NCI-H524 treated with DMSO at 0.1 percent for 48 hours (cell line): ENCODE measurements around the gene CYP2F1.
"Not testable (repeated sequence)": the region's sequence is repeated elsewhere in the genome, so short reads cannot be mapped to it uniquely, and the experiment has no call there.

Source experiments
- DNase-seq: peaks from one replicate; lab custom pipeline; 2025; lab: John Stamatoyannopoulos, UW

The CYP2F1 gene

DNA sequence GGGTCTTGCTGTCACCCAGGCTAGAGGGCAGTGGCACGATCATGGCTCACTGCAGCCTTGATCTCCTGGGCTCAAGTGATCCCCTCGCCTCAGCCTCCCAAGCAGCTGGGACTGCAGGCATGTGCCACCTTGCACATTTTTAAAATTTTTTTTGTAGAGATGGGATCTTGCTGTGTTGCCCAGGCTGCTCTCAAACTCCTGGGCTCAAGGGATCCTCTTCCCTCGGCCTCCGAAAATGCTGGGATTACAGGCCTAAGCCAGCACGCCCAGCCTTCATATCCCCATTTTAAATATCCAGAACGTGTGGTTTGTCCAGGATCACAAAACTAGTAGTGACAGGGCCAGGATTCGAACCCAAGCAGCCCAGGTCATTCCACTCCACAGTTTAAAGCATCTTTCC, 13.1 kb downstream of the CYP2F1 start:
- DNase-seq, result not testable (repeated sequence)

DNA sequence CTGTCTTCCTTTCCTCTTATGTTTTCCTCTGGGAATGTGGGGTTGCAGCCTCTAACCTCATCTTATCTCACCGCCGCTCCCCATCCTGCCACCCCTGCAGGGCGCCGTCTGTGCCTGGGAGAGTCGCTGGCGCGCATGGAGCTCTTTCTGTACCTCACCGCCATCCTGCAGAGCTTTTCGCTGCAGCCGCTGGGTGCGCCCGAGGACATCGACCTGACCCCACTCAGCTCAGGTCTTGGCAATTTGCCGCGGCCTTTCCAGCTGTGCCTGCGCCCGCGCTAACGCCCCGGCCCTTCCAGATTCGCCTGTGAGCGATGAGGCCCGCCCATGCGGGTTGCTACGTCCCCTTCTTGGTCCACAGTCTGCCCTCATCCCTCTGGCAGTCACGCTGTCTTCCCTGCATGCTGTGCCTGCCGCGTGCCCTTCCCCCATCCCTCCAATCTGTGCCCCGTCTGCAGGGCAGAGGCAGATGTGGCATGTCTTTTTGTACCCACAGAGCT, 13.6 kb downstream of the CYP2F1 start:
- not testable (repeated sequence) for DNase-seq

DNA sequence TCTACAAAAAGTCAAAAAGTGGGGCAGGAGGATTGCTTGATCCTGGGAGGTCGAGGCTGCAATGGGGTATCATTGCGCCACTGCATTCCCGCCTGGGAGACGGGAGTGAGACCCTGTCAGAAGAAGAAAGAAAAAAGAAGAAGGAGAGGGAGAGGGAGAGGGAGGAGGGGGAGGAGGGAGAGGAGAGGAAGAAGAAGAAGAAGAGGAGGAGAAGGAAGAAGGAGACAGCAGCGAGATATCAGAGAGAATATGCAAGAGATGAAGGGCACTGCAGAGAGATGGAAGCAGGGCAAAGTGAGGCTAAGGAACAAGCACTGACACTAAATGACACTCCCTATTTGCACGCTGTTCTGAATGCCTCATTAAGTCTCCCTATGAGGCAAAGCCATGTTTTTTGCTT, 14.5 kb downstream of the CYP2F1 start:
- no peak for DNase-seq

DNA sequence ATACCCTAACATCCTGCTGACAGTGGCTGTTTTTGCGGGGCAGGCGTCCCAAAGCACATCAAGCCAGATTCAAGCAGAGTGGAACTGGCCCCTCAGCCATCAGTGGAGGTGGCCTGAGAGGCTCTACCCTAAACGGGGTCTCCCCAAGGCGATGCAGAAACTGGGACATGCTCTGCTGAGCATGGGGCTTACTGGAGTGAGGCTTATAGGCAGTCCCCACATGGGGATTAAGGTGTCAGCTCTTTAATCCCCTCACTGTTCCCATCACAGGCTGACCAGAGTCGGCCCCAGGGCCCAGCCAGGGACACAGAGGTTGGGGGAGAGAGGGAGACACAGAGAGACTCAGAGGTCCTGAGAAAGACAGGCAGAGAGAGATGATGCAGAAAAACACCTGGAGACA, 17.0 kb downstream of the CYP2F1 start:
- no peak for DNase-seq

DNA sequence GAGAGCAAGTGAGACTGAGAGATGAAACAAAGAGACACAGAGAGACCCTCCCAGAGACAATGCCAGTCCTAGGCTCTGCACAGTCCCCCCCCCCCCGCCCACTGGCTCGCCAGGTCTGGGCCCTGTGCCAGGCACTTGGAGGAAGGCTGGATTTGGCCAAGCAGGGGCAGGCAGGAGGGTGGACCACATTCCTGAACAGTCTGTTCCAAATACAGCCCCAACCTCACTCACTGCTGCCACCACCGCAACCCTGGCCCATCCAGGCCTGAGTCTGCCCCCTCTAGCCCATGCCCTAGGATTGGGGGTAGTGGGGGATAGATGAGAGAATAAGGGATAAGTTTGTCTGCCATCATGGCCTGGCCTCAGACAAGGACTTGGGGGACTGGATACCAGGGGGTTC, 19.0 kb downstream of the CYP2F1 start:
- no peak for DNase-seq

DNA sequence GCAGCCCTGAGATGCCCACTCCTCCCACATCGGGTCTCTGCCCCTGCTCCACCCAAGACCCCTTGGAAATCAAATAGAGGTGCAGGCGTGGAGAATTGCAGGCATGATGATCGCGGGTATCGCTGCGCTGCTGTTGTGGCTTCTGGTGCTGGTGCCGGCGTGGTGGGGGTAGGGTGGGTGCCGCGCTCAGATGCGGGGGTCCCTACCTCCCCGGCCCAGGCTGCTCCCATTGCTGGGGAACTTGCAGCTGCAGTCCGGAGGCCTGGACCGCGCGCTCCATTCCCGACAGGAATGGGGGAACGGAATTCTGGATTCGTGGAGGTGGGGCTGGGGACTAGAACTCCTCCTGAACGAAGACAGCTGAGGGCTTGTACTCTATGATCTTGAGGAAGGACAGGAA, 20.4 kb downstream of the CYP2F1 start:
- no peak for DNase-seq

DNA sequence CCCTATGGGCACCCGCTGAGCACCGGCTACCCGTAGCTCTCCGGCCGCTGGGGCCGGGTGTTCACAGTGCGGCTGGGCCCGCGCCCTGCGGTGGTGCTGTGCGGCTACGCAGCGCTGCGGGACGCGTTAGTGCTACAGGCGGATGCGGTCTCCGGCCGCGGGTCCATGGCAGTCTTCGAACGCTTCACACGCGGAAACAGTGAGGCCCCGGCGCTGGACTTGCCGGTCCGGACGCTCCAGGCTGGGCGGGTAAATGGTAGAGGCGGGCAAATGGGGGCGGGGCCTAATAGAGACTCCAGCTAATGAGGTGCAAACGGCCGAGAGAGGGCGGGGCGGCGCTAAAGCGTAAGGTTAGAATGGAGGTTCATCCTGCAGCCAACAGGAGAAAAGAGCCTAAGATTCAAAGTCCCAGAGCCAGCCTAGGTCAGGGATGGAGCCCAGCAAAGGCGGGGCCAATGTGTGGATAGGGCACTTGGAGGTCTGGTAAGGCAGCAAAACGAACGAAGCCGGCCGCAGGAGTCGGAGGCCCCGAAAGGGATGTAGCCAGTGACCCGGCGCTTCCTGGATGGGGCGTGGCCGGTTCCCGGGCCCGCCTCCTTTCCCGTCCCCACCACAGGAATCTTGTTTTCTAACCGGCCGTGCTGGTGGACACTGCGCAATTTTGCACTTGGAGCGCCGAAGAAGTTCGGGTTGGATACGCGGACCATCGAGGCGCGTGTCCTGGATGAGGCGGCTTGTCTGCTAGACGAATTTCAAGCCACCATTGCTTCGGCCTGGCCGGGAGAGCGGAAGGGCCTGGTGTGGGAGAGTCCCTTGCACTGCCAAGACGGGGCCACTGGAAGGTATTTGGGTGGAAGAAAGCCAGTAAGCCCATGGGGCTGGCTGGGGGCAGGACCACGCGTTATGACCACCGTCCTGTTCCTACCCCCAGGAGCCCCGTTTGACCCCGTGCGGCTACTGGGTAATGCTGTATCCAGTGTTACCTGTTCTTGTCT, 21.5 kb downstream of the CYP2F1 start:
- DNase-seq, result not testable (repeated sequence)

DNA sequence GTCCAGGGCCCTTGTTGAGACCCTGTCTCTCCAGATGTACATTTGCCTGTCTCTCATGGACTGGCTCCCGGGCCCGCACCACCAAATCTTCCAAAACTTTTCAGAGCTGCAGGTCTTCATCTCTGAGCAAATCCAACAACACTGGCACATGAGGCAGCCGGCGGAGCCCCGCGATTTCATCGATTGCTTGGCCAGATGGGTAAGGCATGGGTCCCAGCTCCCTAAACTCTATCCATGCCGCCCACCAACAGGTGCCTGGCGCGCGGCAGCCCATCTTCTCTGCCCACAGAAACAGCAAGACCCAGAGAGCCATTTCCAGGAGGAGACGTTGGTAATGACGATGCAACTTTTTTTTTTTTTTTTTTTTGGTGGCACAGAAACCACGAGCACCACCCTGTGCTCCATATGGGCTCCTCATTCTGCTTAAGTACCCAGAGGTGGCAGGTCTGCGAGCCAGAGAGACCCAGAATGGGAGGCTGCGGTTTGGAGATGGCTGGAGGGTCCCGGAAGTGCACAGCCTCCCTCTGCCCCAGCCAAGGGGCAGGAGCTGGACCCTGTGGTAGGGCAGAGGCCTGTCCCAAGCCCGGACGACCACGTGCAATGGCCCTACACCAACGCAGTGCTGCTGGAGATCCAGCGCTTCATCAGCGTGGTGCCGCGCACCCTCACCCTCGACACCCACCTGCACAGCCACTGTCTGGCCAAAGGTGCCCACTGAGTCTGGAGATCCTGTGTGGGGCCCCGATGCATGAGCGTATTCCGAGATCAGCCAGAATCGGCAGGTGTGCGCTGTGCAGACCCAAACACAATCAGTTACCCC, 22.6 kb downstream of the CYP2F1 start:
- no peak for DNase-seq

DNA sequence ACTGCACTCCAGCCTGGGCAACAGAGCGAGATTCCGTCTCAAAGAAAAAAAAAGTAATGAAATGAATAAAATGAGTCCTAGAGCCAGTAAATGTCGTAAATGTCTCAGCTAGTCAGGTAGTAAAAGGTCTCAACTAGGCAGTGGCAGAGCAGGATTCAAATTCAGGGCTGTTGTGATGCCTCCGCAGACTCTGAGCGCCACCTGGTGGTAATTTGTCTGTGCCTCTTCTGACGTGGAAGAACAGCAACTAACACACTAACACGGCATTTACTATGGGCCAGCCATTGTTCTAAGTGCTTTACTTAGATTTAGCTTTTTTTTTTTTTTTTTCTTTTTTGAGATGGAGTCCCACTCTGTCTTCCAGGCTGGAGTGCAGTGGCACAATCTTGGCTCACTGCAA, 30.2 kb downstream of the CYP2F1 start:
- DNase-seq, result no peak

DNA sequence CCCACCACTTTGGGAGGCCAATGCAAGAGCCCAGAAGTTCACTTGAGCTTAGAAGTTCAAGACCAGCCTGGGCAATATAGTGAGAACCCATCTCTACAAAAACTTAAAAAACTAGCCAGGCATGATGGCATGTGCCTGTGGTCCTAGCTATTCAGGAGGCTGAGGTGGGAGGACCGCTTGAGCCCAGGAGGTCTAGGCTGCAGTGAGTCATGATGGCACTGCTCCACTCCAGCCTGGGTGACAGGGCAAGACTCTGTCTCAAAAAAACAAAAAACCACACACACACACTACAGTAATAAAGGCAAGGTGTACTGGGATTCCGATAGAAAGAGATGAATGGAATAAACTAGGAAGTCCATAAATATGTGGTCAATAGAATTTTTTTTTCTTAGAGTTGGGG, 35.6 kb downstream of the CYP2F1 start:
- DNase-seq, result no peak

DNA sequence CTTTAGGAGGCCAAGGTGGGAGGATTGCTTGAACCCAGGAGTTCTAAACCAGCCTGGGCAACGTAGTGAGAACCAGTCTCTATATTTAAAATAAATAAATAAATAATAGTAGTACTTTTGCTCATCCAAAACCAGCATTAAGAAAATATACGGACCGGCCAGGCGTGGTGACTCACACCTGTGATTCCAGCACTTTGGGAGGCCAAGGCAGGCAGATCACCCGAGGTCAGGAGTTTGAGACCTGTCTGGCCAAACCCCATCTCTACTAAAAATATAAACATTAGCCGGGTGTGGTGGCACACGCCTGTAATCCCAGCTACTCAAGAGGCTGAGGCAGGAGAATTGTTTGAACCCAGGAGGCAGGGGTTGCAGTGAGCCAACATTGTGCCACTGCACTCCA, 36.8 kb downstream of the CYP2F1 start:
- DNase-seq, result not testable (repeated sequence)

DNA sequence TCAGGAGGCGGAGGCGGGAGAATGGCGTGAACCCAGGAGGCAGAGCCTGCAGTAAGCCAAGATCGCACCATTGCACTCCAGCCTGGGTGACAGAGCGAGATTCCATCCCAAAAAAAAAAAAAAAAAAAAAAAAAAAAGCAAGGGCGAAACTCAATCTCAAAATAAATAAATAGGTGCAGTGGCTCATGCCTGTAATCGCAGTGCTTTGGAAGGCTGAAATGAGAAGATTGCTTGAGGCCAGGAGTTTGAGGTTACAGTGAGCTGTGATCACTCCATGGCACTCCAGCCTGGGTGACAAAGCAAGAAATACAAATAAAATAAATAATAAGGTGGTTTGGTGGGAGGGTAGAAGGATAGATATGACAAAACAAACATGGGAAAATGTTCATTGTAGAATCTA, 39.8 kb downstream of the CYP2F1 start:
- DNase-seq, result no peak

DNA sequence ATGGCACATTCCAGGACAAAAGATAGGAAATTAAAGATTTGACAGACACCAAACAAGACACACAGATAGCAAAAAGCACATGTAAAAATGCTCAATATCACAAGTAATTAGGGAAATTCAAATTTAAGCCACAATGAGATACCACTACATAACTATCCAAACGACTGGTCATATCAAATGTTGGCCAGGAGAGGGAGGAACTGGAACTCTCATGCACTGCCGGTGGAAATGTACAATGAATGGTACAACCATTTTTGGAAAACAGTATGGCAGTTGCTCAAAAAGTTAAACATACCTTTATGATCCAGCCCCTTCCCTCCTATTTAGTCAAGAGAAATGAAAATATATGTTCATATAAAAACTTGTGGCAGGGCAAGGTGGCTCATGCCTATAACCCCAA, 42.0 kb downstream of the CYP2F1 start:
- DNase-seq, result no peak

DNA sequence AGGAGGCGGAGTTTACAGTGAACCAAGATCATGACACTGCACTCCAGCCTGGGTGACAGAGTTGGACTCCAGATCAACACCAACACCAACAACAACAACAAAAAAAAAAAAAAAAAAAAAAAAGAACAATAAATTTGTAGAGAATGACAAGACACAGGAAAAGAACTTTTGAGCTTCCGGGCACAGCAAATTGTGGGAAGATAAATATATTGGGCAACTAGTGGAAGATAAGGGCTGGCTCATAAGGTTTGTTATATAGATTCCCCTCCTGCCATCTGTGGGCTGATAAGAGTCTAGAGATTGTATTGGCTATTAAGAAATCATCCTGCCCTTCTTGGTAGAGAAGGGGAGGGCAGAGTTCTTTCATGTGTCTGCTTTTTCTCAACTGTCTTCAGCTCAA, 45.6 kb downstream of the CYP2F1 start:
- DNase-seq, result no peak

DNA sequence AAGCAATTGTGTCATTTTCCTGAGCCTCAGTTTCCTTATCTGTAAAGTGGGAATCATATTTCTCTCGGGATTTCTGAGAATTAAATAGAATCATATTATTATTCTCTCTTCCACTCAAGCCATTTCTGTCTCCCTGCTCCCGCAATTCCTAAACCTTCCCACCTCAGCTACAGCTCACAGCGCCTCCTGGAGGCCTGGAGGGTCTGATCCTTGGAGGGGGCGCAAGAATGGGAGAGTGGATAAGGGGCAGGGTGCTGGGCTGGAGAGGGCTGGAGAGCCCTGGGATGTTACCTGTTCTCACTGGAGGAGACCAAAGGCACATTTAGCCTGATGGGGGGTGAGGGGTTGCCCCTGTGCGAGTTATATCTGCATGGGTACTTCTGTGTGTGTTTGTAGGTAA, 47.7 kb downstream of the CYP2F1 start:
- no peak for DNase-seq

DNA sequence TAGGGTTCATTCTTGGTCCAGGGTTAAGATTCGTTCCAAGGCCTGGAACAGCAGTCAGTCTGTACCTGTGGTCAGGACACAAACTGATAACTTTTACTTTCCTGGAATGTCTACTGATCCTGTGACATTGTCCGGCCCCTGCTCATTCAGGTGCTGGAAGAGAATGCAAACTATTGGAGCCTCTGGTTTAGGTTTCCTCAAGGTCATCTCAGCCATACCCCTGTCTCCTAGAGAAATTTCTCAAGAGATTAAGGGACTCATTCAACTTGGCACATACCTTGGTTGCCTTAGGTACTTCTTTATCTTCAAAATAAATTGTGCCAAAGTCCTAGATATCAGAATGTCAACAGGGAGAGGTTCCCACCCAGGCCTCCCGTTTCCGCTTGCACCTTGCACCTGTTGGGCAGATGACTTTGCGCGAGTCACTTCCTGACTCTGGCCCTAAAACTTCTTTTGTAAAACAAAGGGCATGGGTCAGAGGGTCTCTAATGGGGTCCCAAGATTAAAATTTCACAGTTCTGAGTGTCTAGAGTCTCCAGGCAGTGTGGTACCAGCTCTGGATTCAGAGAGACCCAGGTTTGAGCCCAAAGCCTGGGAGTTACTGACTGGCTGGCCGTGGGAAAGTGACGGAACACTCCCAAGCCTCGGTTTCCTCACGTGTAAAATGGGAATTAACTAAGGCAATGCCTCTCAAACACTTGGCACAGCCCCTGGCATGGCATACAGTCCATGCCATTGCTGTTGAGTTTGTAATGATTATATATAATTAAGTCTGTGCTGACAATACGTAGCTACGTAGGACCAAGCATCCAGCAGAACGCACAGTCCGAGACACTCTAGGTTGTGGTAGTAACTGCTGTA, 52.9 kb downstream of the CYP2F1 start:
- DNase-seq, result no peak

DNA sequence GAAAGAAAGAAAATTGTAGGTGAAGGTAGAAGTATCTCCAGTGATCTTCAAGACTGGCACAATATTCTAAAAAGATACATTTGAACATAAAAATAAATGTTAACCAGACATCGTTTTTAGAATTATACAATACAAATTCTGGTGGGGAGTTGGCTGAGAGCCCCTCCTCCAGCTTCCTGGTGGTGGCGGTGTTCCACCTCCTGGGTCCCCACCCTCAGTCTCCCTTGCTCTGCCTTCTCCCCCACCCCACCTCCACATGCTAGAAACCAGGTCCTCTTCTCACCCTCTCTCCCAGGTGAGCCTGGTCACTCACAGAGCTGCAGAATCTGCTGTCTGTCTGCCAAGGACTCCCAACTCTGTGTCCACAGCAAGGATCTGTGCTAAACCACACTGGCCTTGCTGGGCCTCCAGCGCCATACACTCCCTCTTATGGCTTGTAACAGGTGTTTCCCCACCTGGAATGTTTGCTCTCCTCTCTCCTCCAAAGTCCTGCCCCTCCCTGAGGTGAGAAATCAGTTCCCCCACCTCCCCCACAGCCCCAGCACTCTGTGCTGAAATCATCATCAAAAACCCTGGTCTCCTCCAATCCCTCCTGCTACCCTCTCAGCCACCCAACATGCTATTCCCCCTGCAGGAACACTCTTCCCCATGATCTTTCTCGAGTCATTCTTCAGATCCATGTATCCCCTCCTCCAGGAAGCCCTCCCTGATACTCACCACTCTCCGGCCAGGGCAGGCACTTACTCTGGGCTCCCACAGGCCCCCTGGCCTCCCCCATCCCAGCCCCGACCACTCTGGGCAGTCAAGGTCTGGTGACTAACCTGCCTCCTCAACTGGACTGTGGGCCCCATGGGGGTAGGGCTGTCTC, 58.3 kb downstream of the CYP2F1 start:
- DNase-seq, result no peak

DNA sequence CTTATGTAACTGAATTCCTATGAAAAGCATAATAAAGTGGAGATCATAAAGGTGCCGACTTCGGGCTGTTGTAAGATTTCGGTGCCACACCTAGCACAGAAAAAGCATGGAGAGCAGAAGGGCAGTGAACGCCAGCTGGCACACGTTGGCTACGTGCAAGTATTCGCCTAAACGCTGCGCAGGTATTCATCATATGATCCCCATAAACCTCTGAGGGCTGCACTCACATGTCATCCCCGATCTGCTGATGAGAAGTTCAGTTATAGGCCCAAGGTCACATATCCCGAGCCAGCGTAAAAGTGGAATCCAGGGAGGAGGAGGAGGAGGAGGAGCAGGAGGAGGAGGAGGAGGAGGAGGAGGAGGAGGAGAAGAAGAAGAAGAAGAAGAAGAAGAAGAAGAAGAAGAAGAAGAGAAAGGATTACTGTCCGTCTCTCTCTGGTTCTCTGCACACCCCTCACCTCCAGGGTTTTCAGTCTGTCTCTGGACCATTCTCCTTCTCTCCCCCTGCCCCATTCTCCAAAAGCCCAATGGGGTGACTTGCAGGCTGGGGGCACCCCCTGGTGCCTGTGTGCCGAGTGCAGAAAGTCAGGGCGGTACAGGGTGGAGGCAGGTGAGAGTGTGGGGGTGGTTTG, 60.2 kb downstream of the CYP2F1 start:
- DNase-seq, result no peak

DNA sequence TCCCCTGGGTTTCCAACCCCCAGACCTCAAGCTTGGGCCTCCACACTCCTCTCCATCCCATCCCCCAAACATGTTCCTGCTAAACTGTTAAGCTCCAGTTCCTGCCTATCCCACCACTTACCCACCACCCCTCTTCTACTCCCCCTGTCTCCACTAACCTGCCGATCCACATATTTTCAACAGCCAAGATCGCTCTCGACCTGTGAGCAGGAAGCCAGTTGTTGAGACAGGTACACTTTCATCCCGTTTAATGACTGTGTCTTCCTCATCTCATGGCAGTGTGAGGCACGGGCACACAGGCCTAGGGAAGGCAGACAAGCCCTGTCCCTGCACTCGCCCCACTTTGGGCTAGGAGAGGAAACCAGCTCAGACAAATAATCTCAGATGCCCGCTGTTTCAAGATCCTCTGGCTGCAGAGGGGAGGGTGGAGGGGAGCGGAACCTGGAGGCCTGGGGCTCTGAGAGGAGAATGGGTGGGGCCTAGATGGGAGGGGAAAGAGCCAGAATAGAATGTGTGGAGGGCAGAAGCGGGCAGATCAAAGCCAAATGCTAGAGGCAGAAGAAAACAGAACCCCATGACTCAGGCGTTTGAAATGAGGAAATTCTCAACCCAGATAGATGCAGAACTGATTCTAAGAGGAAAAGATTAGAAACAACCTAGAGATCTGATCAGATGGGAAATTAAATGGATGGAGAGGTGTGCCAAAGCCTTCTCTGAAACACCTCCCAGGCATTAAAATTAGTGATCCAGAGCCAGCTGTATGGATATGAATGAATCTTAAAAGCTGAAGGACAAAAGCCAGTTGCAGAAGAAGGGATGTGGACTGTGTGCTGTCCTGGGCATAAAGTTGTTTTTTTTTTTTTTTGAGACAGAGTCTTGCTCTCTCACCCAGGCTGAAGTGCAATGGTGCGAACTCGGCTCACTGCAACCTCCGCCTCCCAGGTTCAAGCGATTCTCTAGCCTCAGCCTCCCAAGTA, 61.9 kb downstream of the CYP2F1 start:
- DNase-seq, result no peak
